HUDEP-2 (cell line): ENCODE measurements around the gene BIRC6.
"Not testable (repeated sequence)": the region's sequence is repeated elsewhere in the genome, so short reads cannot be mapped to it uniquely, and the experiment has no call there.

Experiments used
- DNase-seq, 76 experiments: peaks; one replicate each; lab custom pipeline; 2025; ENCODE audit not compliant: unreplicated experiment in 76 of 76; lab: John Stamatoyannopoulos, UW

Gene BIRC6

GRCh38 chr2:32370942-32371341 is 14.1 kb downstream of the BIRC6 start:
- not testable (repeated sequence) for DNase-seq

DNA sequence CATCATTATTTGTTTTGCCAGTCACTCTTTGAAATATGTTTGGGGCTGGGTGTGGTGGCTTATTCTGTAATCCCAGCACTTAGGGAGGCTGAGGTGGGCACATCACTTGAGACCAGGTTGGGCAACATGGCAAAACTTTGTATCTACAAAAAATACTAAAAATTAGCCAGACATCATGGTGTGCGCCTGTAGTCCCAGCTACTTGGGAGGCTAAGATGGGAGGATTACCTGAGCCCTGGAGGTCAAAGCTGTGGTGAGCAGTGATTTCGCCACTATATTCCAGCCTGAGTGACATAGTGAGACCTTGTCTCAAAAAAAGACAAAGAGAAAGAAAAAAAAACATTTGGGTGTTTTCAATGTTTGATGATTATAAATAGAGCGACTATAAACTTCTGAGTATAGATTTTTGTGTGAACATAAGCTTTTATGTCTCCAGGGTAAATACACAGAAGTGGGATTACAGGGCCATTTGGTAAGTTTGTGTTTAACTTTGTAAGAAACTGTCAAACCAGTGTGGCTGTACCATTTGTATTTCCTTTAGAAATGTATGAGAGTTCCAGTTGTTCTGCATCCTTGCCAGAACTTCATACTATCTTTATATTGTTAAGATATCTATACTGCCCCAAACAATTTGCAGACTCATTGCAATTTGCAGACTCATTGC is 15.8 kb downstream of the BIRC6 start:
- DNase-seq, result no peak

- no peak for DNase-seq
These were observed 18.5 kb downstream of the BIRC6 start for GRCh38 chr2:32375228-32375892.

- no peak for DNase-seq
These were observed 19.9 kb downstream of the BIRC6 start for GRCh38 chr2:32376756-32377155.

DNA sequence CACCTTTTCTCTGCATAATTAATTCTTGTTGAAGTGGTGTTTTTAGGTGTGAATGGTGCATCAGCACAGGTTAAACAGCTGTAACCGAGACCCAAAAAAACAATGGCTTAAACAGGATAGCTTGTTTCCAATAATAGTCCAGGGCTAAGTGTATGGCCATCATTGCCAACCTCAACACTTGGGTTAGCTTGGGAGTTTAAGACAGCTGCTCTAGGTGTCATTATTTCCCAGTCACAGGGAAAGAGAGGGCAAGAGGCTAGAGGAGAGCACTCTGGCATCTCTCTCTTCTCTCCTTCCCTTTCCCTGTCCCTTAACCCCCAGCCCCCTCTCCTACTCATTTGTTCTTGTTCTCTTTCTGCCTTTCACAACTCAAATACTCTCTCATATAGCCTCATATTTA is 21.1 kb downstream of the BIRC6 start:
- no peak for DNase-seq

DNA sequence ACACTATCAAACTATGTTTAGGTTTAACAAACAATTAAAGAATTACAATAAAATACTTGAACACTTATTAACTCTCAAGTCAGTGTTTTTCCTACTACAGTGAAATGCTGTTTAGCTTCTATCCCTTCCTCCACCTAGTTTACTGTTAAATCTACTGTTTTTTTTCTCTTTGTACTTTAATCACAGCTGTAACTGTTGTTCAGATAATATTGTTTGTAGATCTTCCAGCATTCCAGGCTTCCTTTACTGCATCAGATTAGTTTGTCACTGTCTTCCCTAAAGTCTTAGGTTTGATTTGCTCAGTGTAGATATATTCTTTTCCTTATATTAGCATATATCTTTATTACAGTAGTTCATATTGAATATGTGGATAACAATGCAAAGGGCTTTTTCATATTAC is 22.5 kb downstream of the BIRC6 start:
- DNase-seq, result no peak

DNA sequence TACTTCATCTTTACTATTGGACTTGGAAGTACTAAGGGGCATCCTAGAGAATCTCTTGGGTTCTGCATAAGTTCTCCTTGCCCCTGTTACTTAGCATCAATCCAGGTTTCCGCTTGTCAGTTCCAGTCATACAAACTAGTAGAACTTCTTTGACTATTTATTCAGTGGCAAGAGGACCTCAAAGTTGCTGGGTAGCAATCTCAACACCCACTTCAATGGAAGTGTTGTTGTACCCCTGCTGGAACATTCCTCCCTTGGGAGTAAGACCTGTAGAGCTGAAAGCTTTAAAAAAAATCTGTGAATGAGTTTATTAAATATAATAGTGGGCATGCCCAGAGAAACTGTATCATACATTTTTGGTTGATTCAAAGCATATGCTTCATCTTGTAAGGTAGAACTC is 27.0 kb downstream of the BIRC6 start:
- no peak for DNase-seq

GRCh38 chr2:32384529-32384928 is 27.7 kb downstream of the BIRC6 start:
- DNase-seq, result no peak

DNA sequence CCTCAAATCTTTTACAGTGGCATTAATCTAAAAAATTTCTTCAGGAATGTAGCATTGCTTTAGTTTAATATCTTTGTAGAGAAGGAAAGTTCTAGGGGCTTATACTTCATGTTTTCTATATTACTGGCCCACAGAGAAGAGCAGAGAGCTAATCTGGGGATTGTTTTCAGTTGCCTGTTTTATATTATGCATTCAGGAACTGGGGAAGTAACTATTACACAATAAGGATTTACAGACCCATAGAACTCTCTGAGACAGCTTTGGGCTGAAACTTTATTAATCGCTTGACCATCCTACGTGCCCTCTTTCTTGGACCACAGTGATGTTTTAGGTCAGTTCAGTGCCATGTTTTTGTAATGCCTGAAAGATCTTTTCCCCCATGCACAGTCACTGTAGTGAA is 29.9 kb downstream of the BIRC6 start:
- no peak for DNase-seq

DNA sequence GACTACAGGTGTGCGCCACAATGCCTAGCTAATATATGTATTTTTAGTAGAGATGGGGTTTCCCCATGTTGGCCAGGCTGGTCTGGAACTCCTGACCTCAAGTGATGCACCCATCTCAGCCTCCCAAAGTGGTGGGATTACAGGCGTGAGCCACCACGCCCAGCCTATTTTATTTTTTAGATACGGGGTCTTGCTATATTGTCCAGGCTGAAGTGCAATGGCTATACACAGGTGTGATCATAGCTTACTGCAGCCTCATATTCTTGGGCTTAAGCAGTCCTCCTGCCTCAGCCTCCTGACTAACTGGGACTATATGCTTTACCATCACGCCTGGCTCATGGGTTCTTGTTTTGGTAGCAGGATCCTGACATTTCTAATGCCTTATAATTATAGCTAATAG is 42.4 kb downstream of the BIRC6 start:
- DNase-seq, result no peak

DNA sequence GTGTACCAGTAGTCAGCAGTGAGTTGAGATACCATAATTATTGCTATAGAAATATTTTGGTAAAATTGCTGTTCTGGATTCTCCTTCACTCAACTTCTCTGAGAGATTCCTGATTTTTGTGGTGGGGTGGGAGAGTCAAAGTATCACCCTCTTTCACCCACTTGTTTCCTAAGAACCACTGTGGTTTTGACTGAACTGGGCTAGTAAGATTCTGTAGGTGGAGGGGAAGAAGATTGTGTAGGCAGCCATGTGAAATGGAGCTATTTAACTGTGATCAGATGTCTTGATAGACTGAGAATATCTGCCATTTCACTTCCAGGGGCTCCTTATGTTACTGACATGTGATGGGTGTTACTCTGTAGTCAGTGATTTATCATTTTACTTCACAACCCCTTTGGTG is 45.3 kb downstream of the BIRC6 start:
- DNase-seq, result no peak

DNA sequence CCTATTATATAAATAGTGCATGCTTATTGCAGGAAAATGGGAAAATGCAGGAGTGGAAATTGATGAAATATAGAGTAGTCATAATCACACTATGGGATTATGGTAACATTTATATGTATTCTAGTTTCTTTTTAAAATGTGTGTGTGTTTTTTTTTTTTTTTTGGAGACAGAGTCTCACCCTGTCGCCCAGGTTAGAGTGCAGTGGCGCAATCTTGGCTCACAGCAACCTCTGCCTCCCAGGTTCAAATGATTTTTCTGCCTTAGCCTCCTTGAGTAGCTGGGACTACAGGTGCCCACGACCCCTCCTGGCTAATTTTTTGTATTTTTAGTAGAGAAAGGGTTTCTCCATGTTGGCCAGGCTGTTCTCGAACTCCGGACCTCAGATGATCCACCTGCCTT is 47.0 kb downstream of the BIRC6 start:
- no peak for DNase-seq

DNA sequence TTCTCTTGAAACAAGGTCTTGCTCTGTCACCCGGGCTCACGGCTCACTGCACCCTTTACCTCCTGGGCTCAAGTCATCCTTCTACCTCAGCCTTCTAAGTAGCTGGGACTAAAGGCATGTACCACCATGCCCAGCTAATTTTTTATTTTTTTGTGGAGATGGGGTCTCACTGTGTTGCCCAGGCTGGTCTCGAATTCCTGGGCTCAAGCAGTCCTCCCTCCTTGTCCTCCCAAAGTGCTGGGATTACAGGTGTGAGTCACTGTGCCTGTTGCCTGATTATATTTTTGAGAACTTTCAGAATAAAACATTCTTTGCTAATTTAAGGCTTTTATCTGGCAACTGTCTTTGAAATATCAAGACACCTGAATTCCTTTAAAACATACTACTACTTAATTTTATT is 47.9 kb downstream of the BIRC6 start:
- no peak for DNase-seq

GRCh38 chr2:32416519-32416918 is 59.7 kb downstream of the BIRC6 start:
- no peak for DNase-seq

- DNase-seq, result no peak
These were observed 60.8 kb downstream of the BIRC6 start for GRCh38 chr2:32417659-32418058.

DNA sequence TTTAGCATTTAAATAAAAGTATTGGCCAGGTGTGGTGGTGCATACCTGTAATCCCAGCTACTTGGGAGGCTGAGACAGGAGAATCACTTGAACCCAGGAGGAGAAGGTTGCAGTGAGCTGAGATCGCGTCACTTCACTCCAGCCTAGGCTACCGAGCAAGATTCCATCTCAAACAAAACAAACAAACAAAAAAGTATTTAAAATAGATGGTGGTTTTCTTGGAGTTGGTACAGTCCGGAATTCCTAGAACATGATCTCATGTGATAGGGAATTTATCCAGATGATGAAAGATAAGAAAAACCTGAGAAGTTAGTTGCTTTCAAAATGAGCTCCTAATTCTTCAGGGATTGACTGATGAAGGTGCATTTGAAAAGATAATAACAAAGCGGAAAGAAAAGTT is 62.0 kb downstream of the BIRC6 start:
- DNase-seq, result no peak

- no peak for DNase-seq
These were observed 65.3 kb downstream of the BIRC6 start for GRCh38 chr2:32422133-32422532.

- peak in 3 of 76 experiments; percentile 5 to 50 (median 7) for DNase-seq
These were observed 66.7 kb downstream of the BIRC6 start for GRCh38 chr2:32423536-32423935.

DNA sequence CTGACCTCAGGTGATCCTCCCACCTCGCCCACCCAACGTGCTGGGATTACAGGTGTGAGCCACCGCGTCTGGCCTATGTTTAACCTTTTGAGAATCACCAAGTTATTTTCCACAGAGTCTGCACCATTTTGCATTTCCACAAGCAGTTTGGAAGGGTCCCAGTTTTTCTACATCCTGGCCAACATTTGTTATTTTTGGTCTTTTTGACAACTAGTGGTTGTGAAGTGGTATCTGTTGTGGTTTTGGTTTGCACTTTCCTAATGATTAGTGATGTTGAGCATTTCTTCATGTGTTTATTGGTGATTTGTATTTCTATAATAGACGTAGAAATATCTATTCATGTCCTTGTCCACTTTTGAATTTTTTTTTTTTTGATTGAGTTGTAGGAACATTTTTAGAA is 67.9 kb downstream of the BIRC6 start:
- DNase-seq, result no peak

DNA sequence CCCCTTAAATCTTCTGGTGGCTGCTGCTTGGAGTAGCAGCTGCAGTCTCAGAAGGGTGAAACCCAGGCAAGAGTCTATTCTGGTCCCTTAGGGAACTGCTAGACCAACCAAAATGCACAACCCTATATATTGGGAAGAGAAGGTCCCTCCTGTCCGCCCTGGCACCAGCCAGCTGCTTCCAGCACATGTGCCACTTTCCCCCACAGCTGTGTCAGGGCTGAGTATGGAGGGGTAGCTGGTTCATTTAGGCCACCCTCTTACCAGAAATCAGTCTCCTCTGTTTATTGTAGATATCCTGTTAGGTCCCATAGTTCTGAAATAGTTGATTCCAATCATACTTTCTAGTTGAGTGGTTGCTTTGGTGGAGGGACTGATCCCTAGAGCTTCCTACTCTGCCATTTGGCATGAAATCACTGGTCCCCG is 68.9 kb downstream of the BIRC6 start:
- DNase-seq, result no peak

DNA sequence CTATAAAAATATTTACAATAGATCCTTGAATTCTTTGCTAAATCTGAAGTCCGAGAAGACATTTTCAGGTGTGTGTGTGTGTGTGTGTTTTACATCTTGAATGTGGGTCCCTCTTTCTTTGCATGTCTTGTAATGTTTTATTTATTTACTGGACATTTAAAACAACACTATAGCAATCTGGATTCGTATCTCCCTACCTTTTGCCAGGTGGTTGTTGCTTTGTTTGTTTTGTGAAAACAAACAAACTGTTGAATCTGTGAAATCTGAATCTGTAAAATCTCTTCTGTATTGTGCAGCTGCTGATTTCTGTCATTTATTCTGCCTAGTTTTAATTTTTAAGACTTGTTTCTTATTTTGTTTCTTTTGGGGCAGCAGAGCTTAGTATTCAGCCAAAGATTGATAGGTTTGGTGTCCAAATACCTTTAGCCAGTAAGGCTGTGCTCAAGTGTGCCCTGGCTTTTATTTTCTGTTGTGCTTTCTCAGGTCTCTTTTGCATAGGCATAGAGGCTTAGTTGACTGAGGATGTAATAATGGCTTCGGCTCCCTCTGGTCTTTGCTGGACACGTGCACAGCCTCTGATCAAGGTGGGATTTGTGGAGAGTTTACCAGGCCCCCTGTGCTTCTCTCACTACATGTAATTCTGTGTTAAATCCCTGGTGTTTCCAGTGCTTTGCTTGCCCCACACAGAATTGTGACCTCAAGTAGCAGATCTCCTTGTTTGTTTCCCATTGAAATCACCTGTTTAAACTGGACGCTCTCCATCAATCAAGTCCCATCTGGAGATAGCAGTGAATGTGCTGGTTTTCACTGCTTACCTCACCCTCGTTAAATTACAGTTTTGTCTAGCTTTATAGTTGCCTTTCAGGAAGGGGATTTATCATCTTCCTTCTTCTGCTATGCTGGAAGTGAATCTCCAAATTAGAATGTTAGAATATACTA is 71.1 kb downstream of the BIRC6 start:
- DNase-seq, result no peak

DNA sequence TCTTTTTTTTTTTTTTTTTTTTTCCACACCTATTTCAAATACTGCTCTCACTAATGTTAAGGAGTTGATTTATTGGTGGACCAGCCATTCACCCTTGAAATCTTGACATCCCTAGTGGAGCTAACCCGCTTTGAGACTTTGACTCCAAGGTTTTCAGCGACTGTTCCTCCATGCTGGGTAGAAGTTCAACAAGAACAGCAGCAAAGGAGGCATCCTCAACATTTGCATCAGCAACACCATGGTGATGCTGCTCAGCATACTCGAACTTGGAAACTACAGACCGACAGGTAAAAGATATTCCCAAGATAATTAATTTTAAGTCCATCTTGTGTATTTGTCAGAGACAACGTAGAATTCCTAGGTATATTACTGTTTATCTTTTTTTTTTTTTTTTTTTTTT is 74.0 kb downstream of the BIRC6 start:
- no peak for DNase-seq
